K562 (cell line): Measurements from ENCODE around the gene C1orf167. TPM values are rescaled to one million over a fixed set of nuclear protein-coding genes. Genes with fewer than 3 reads are reported as not detected.
A peak's percentile ranks its signal among the peaks of the same experiment; 100 is the strongest.

Source experiments
- ARHGAP35 ChIP-seq: fragments of 450-650 bp; IDR thresholded peaks from 2 replicates; pipeline ENCODE4 v1.6.1; 2018; ENCODE audit not compliant: partially characterized antibody
- CBFA2T3 ChIP-seq: fragments of 450-650 bp; IDR thresholded peaks from 2 replicates; pipeline ENCODE4 v1.6.1; 2017
- CHD2 ChIP-seq: IDR thresholded peaks from 2 replicates; pipeline ENCODE4 v1.6.1; 2011; ENCODE audit warnings: low read depth, low read length
- CXXC5 ChIP-seq: fragments of 250-450 bp; sonication (Bioruptor Pico); IDR thresholded peaks from 2 replicates; pipeline ENCODE4 v1.8.0; 2022; ENCODE audit warnings: inconsistent platforms, mild to moderate bottlenecking, moderate library complexity
- GTF2F1 ChIP-seq: IDR thresholded peaks from 2 replicates; pipeline ENCODE4 v1.6.1; 2011; ENCODE audit warnings: low read depth, low read length, improper control_type of control experiment
- HDGF ChIP-seq: fragments of 450-650 bp; IDR thresholded peaks from 2 replicates; pipeline ENCODE4 v1.6.1; 2016
- MNT ChIP-seq, 2 experiments: fragments of 450-650 bp; conservative IDR thresholded peaks; 2 replicates each; pipeline ENCODE4 v1.6.1; 2017; ENCODE audit warnings: mild to moderate bottlenecking in 2 of 2, moderate library complexity in 2 of 2
- NFE2 ChIP-seq: IDR thresholded peaks from 2 replicates; pipeline ENCODE4 v1.6.1; 2014; ENCODE audit warnings: antibody characterized with exemption, low read depth
- NFIC ChIP-seq: fragments of 450-650 bp; IDR thresholded peaks from 2 replicates; pipeline ENCODE4 v1.6.1; 2017; ENCODE audit warnings: mild to moderate bottlenecking, inconsistent platforms
- NR0B1 ChIP-seq: fragments of 450-650 bp; IDR thresholded peaks from one replicate; pipeline ENCODE4 v1.6.1; 2018; ENCODE audit warnings: mild to moderate bottlenecking, moderate library complexity; ENCODE audit not compliant: partially characterized antibody
- PATZ1 ChIP-seq: fragments of 250-450 bp; sonication (Bioruptor Pico); IDR thresholded peaks from 2 replicates; pipeline ENCODE4 v1.5.0; 2020; ENCODE audit warnings: mild to moderate bottlenecking, borderline replicate concordance
- PPARD ChIP-seq: fragments of 250-450 bp; sonication (Bioruptor Pico); IDR thresholded peaks from 2 replicates; pipeline ENCODE4 v1.8.0; 2022; ENCODE audit warnings: inconsistent platforms, mild to moderate bottlenecking, moderate library complexity
- PYGO2 ChIP-seq: fragments of 450-650 bp; IDR thresholded peaks from 2 replicates; pipeline ENCODE4 v1.6.1; 2016; ENCODE audit warnings: mild to moderate bottlenecking, missing genetic modification characterization, moderate library complexity, missing compliant biosample characterization
- TAF1 ChIP-seq: IDR thresholded peaks from 2 replicates; pipeline ENCODE4 v1.6.1; 2011; ENCODE audit warnings: mild to moderate bottlenecking, low read length, moderate library complexity; ENCODE audit not compliant: insufficient read depth, control insufficient read depth, severe bottlenecking; ENCODE audit errors: extremely low read depth
- TAL1 ChIP-seq: fragments of 450-650 bp; IDR thresholded peaks from 2 replicates; pipeline ENCODE4 v1.6.1; 2016; ENCODE audit warnings: mild to moderate bottlenecking
- TCF3 ChIP-seq: sonication (generic); formaldehyde crosslinking; IDR thresholded peaks from 2 replicates; pipeline ENCODE4 v1.4.0; 2020; ENCODE audit warnings: mild to moderate bottlenecking, missing genetic modification reagents
- TOE1 ChIP-seq, 2 experiments: fragments of 450-650 bp in 1 of 2; sonication (generic) in 1 of 2; formaldehyde crosslinking in 1 of 2; IDR thresholded peaks; 2 replicates each; pipeline versions ENCODE4 v1.7.1 to v1.8.0; 2016 to 2022; ENCODE audit warnings: borderline replicate concordance in 2 of 2, mild to moderate bottlenecking in 2 of 2, antibody characterized with exemption in 1 of 2, inconsistent platforms in 1 of 2, low read depth in 1 of 2, missing genetic modification reagents in 1 of 2, moderate library complexity in 1 of 2
- ZFP91 ChIP-seq: sonication (generic); formaldehyde crosslinking; IDR thresholded peaks from 2 replicates; pipeline ENCODE4 v1.8.0; 2022; ENCODE audit warnings: mild to moderate bottlenecking, missing genetic modification reagents
- ZFX ChIP-seq: sonication (generic); formaldehyde crosslinking; IDR thresholded peaks from 2 replicates; pipeline ENCODE4 v1.8.0; 2022; ENCODE audit warnings: mild to moderate bottlenecking, missing genetic modification reagents, moderate library complexity
- polyA plus RNA-seq, 8 experiments: library from polyadenylated mRNA; depleted of rRNA in 4 of 8; stranded (reverse) in 5 of 8; unstranded in 3 of 8; fragments of >200 nt; fragmentation: Nextera tagmentation in 2 of 8; fragmentation: Illumina TruSeq in 1 of 8; extraction: Ambion mirVana in 2 of 8; extraction: Trizol in 1 of 8; gene quantifications; 2 replicates each; pipeline versions ENCODE4 v1.2.1 to v1.2.3, GENCODE V29; 2011 to 2014; ENCODE audit warnings: inconsistent platforms in 1 of 8, missing spikeins in 1 of 8
- total RNA-seq, 7 experiments: library from RNA; depleted of rRNA in 6 of 7; stranded (reverse); fragments of >200 nt in 6 of 7; fragmentation: Illumina TruSeq in 2 of 7; extraction: Trizol in 2 of 7; gene quantifications; 2 replicates each; pipeline versions ENCODE4 v1.2.1 to v1.2.3, GENCODE V29; 2011 to 2021; ENCODE audit warnings: low replicate concordance in 1 of 7

Gene C1orf167
- total and polyA plus RNA-seq, 9 of the 15 experiments (the other 6 are each of a cell fraction or from before 2014, with no cell fraction given) = 0.22 to 0.86 (median 0.31) TPM; not detected in 2

- TF ChIP-seq CBFA2T3 = peak; percentile 65
- TF ChIP-seq HDGF = 0 out of 2 replicates have a peak, but pooled peaks have one; percentile 57
- no peak for TF ChIP-seq PATZ1 (CRISPR knock-in tag)
- peak; percentile 31; the same call in 1 of the 2 replicates for TF ChIP-seq TAL1
- no peak for TF ChIP-seq TOE1 (IDR thresholded peaks at IDR 0.05; ENCODE audit: borderline replicate concordance)
- 0 out of 2 replicates have a peak, but pooled peaks have one; percentile 45 for TF ChIP-seq TOE1 (CRISPR knock-in tag; IDR thresholded peaks at IDR 0.05; ENCODE audit: borderline replicate concordance, low read depth)
- TF ChIP-seq ZFX (CRISPR knock-in tag) = peak; percentile 49
- TF ChIP-seq NR0B1 = no peak
- TF ChIP-seq GTF2F1 = no peak
- TF ChIP-seq MNT (conservative IDR thresholded peaks at IDR 0.05) = peak in 1 of 2 experiments; percentile 11; a peak in 1 of 4 replicates
- no peak for TF ChIP-seq CHD2
- 0 out of 2 replicates have a peak, but pooled peaks have one; percentile 10 for TF ChIP-seq TCF3 (CRISPR knock-in tag)
- TF ChIP-seq PPARD = no peak
- TF ChIP-seq CXXC5 (CRISPR knock-in tag) = 0 out of 2 replicates have a peak, but pooled peaks have one; percentile 27
- 0 out of 2 replicates have a peak, but pooled peaks have one; percentile 5 for TF ChIP-seq NFIC
- TF ChIP-seq NFE2 = peak; percentile 66; the same call in 1 of the 2 replicates
- peak; percentile 25 for TF ChIP-seq TAF1
- 0 out of 2 replicates have a peak, but pooled peaks have one; percentile 42 for TF ChIP-seq ZFP91 (CRISPR knock-in tag)
- no peak for TF ChIP-seq ARHGAP35
- TF ChIP-seq PYGO2 (tag) = no peak
Measured at GRCh38 chr1:11752359-11753088, 9.5 kb upstream of the C1orf167 start (continued).
